ELR (cell line): ENCODE data around the gene GPR17.
A peak's percentile ranks its signal among the peaks of the same experiment; 100 is the strongest.

Experiments
- DNase-seq: peaks from one replicate; pipeline ENCODE4 v3.0.0-alpha.2; 2015; ENCODE audit warnings: low read depth

The GPR17 gene, protein sequence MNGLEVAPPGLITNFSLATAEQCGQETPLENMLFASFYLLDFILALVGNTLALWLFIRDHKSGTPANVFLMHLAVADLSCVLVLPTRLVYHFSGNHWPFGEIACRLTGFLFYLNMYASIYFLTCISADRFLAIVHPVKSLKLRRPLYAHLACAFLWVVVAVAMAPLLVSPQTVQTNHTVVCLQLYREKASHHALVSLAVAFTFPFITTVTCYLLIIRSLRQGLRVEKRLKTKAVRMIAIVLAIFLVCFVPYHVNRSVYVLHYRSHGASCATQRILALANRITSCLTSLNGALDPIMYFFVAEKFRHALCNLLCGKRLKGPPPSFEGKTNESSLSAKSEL

GRCh38 chr2:127645395-127646291 lies at the start of gene GPR17:
Gene GPR17 (plus strand): TSS chr2:127646153. CDS start chr2:127650736, 4,583 bp downstream.
- no peak for DNase-seq

- DNase-seq: no peak
Observed at GRCh38 chr2:127596311-127597045, 49.5 kb upstream of the GPR17 start.

- no peak for DNase-seq
Observed at GRCh38 chr2:127597046-127597983, 48.6 kb upstream of the GPR17 start.

DNA sequence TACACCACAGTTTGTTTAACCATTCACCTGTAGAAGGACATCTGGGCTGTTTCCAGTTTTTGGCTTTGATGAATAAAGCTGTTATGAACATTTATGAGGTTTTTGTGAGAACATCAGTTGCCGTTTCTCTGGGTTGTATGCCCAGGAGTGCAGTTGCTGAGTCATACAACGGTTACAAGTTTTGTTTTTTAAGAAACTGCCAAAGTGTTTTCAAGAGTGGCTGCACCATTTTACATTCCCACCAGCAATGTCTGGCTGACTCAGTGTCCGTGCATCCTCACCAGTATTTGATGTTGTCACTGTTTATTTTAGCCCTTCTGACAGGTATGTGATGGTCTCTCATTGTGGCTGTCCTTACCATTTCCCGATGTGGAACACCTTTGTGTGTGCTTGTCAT lies 48.0 kb upstream of the GPR17 start:
- DNase-seq: peak; percentile 88

DNA sequence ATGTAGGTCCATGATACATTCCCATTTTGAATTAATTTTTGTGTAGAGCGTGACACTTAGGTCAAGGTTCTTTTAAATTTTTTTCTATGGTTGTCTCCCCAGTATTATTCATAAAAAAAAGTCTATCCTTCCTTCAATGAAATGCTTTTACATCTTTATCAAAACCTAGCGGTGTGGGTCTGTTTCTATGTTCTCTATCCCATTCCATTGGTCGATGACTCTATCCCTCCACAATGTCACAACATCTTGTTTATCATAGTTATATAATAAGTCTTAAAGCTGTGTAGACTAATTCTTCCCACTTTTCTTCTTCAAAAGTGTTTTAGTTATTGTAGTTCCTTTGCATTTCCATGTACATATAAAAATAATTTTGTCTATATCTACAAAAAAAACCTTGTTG lies 47.2 kb upstream of the GPR17 start:
- DNase-seq: peak; percentile 80

GRCh38 chr2:127599211-127599610 lies 46.7 kb upstream of the GPR17 start:
- DNase-seq: peak; percentile 76

DNA sequence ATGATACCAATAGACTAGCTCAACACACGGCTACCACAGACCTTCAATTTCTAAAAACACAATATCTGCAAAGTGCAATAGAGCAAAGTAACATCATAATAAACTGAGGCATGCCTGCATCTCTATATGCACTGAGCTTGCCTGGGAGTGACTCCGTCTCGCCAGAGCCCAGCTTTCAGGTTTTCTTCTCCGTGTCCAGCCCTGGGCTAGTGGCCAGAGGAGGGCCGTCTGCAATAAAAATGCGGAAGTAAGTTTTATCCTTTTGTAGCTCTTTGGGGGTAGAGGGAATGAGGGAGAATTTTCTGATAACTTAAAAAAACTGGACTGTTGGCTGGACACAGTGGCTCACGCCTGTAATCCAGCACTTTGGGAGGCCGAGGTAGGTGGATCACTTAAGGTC lies 41.0 kb upstream of the GPR17 start:
- DNase-seq: no peak

DNA sequence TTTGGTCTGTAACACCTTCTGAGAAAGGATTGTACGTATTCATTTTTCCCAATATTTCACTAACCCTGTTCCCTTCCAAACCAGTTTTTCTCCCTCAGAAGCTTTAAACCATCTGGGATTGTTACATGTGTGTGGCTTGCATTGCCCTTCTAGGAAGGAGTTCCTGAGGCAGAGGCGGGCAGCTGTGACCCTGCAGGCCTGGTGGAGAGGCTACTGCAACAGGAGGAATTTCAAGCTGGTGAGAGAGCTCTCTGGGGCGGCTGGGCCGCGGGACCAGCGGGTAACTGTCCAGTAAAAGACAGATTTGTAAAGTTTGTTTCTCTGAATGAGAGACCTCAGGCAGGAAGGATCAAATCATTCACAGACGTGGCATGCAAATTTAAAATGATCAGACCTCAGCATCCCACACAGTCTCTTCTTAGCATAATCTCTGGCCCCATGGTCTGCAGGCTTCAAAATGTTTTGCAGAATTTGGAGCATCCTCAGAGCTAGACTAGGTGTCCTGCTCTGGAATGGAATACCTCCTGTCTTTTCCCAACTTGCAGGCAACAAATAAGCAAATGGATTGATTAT lies 40.2 kb upstream of the GPR17 start:
- no peak for DNase-seq

- no peak for DNase-seq
Observed at GRCh38 chr2:127606625-127607398, 39.1 kb upstream of the GPR17 start.

DNA sequence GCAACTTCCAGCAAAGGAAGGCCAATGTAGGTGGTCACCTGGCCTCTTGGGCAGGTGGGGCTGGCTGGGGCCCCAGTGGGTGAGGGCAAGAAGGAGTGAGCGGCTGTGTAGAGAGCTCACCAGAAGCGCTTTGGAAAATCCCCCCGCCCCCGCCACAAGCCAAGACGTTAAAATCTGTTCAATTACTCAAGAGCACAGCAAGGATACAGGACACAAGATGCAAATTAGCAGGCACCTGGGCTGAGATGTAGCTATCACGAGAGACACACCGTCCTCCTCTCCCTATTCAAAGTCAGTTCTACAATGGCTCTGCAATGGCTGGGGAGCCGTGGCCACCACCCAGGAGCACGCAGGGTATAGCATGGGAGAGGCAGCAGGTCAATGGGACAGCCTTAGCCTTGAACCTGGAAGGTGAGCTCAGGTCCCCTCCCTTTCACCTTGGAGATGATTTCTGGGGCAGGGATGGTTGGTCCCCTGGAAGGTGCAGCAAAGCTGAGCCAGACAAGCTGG lies 38.5 kb upstream of the GPR17 start:
- no peak for DNase-seq

DNA sequence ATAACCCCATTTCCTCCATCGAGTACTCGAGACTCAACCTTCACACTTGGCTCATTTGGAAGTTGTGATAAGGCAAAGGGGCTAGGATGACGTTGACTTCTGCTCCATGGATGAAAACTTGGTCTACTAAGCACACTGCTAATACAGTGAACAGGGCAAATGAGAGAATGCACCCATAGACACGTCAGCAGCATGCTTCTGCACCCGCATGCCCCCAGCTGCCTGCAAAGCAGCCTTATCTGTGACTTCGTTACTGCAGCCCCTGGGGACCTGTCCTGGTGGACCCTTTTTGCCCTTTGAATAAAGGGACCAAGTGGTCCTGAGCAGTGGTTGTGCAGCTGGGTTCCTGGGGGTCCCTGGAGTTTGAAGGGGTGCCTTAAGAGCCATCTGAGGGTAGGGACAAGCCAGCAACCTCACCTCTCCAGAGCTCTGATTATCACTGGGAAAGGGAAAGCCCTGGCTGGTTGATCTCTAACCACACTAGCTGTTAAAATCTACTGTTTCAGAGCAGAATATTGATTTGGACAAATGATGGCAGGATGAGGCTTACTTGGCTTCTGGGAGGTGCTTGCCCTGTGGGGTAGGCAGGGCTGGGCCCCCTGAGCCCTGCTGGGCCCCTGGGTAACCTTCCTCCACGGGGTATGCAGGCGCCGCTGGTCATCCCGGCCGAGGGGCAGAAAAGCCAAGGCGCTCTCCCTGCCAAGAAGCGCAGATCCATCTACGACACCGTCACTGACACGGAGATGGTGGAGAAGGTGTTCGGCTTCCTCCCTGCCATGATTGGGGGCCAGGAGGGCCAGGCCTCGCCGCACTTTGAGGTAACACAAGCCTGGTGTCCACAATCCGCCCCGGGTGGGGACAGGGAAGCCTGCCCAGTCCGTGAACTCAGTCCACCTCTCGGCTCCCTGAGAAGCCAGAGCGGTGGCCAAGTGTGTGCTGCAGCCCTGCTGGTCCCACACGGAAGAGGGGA lies 37.6 kb upstream of the GPR17 start:
- DNase-seq: no peak

GRCh38 chr2:127609031-127609751 lies 36.8 kb upstream of the GPR17 start:
- DNase-seq: no peak

DNA sequence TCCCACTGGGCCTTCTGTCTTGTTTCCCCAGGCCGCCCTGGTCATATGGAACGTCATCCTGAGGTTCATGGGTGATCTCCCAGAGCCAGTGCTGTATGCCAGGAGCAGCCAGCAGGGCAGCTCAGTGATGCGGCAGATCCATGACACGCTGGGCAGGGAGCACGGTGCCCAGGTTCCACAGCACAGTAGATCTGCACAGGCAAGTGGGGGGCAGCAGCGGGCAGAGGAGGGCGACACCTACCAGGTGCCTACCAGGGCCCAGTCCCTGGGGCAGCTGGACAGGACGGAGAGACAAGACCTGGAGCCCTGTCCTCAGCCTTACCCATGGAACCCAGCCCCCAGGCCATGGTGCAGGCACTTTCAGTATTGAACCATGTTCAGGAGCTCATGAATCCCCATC lies 36.1 kb upstream of the GPR17 start:
- no peak for DNase-seq

GRCh38 chr2:127610561-127610960 lies 35.4 kb upstream of the GPR17 start:
- DNase-seq: no peak

DNA sequence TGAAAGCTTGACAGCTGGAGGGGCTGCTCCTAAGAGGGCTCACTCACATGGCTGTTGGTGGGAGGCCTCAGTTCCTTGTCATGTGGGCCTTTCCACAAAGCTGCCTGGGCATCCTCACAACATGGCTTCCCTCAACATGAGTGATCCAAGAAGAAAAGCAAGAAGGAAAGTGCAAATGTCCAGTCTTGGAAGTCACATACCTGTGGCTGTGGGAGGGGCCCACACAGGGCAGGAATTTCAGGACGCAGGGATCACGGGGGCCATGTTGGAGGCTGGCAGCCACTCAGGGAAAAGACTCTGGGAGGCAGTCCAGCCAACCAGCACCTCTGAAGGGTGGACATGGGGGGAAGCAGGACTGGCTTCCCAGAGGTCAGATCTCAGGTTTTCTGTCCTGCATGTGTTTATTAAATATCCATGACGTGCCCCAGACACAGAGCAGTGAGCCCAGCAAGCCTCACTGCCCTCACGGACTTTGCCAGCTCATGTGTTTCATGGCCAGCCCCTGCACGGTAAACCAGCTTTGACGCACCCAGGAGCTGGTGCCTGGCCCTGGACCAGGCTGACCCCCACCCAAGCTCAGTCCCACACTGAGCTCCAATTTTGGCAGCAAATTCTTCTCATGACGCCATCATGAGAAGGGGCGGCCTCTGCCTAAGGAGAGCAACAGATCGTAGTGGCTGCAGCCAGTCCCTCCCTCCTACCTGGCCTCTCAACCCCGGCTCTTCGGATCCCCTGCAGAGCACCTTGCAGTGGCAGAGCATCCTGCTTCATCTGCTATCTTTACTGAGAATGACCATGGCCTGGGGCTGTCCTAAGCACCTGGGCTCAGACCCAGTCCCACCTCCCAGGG lies 34.7 kb upstream of the GPR17 start:
- no peak for DNase-seq

DNA sequence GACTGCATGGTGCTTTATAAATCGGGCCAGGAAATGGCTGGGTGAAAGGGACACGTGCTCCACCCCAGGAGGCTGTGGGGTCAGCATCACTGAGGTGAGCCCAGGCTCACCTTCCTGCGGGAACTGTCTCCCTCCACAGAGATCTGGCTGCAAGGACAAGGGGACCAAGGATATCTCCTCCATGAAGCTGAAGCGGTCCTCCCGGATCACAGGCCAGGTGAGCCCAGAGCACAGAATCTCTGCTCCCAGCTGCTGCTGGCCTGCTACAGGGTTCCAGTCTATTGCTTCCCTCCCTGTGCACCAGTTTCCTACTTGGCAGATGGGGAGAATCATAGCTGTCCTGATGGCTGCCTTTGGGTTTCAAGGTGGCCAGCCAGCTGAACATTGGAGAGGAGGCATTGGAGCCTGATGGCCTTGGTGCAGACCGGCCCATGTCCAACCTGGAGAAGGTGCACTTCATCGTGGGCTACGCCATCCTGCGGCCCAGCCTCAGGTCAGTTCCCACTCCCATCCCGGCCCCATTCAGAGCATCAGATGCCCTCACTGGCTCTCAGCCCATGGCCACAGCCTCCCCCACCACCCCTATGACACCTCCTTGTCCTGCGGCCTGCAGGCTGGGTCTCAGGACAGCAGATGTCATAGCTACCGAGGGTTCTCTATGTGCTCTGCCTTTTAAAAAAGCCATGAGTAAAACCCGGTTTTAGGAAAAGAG lies 33.7 kb upstream of the GPR17 start:
- no peak for DNase-seq

- DNase-seq: no peak
Observed at GRCh38 chr2:127614246-127614645, 31.7 kb upstream of the GPR17 start.
